Peyer's patch (tissue), 4 donors: ENCODE results near the gene POMGNT2.

Source experiments
- POLR2A ChIP-seq, 2 donors: fragments of 450-650 bp; IDR thresholded peaks; one replicate each; pipeline ENCODE4 v1.5.1; 2017; ENCODE audit warnings: antibody characterized with exemption in 2 of 2, mild to moderate bottlenecking in 2 of 2, moderate library complexity in 2 of 2
- TF ChIP-seq, protein P1 (sequence below), 6 experiments: fragments of 450-650 bp in 4 of 6; fragments of 200-600 bp in 2 of 6; sonication (generic) in 1 of 6; IDR thresholded peaks; one replicate each; pipeline ENCODE4 v1.5.1; 2017 to 2019; ENCODE audit warnings: antibody characterized with exemption in 6 of 6, mild to moderate bottlenecking in 3 of 6, moderate library complexity in 1 of 6

DNA sequence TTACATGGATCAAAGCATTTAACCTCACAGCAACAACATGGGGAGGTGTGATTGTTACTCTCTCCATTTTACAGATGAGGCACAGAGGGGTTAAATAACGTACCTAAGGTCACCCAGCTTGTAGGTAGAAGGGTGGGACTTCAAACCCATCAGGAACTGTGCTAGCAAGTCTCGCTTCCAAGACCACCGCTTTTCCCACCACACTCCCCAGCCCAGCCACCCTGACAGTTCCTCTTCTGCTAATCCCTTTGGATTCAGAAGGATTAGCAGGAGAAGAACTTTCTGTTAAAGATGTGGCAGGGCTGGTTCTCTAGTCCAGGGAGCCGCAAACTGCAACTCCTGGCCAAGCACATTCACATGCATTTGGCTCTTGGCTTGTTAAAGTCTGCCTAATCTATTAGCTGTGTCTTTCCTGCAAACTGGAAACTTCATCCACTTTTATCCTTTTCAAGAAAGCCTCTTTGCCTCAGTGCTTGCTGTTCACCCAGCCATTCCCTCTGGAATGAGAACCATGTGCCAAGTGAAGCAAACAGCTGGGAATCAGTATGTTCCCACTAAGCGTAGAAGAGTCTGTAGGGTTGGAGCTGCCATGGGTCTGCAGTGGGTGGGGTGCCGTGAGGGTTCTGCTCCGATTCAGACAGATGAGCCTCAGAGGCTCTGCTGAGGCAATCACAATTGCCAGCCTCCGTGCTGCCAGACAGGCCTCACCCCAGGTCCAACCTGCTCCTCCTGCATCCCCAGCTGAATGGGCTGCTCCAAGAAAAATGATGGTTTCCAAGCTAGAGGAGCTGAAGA lies 44.6 kb downstream of the POMGNT2 start:
- TF ChIP-seq, protein P1, sequence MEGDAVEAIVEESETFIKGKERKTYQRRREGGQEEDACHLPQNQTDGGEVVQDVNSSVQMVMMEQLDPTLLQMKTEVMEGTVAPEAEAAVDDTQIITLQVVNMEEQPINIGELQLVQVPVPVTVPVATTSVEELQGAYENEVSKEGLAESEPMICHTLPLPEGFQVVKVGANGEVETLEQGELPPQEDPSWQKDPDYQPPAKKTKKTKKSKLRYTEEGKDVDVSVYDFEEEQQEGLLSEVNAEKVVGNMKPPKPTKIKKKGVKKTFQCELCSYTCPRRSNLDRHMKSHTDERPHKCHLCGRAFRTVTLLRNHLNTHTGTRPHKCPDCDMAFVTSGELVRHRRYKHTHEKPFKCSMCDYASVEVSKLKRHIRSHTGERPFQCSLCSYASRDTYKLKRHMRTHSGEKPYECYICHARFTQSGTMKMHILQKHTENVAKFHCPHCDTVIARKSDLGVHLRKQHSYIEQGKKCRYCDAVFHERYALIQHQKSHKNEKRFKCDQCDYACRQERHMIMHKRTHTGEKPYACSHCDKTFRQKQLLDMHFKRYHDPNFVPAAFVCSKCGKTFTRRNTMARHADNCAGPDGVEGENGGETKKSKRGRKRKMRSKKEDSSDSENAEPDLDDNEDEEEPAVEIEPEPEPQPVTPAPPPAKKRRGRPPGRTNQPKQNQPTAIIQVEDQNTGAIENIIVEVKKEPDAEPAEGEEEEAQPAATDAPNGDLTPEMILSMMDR (IDR thresholded peaks at IDR 0.05), result no peak
- TF ChIP-seq POLR2A (IDR thresholded peaks at IDR 0.05), result no peak
